ENCODE data around the gene UQCRC1. TPM values are rescaled to one million over a fixed set of nuclear protein-coding genes. Genes with fewer than 3 reads are reported as not detected.

Gene UQCRC1
- total RNA-seq, 1 experiment from 2014 or later: 610 TPM

DNA sequence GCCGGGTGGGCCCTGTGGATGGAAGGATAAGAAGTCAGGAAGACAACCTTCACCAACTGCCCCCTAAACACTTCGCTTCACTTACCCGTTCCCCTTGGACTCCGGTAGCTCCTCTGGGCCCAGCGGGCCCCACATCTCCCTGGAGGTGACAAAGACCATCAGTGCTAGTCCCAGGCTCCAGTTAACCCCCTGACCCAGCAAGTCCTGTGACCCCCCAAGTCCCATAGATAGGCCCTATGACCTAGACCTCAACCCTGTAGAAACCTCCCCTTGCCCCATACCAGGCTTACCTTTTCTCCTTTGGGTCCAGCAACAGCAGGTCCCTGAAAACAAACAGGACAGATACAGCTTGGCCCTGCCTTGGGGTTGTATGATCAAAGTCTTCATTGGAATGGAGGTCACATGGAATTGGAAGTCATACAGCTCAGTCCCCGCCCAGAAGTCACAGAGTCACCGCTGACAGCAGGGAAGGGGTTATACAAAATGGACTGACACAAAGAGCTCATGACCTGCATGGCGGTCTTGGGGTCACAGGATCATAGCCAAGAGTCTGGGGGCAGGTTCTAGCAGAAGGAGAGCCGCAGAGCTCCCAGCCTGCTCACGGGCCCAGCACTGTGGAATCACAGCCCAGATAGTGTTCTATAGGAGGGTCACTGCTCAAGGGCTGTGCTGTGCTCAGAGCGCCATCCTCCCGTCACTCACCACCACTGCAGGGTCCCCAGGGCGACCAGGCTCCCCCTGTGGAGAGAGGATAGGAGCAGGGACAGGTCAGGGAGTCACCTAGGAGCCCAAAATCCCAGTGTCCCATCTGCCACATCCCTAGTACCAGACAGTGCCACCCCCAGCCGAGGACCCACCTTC lies 27.6 kb downstream of the UQCRC1 start:
- no peak for DNase-seq
- Histone ChIP-seq H3K4me3 (ENCODE audit: insufficient read depth, low read depth, low read length) (no peak overlapping the region), H3K27me3 (ENCODE audit: control insufficient read depth, insufficient read depth, low read length) (no peaks in the 10 kb centered on the region), H3K36me3 (replicated peaks; ENCODE audit: control insufficient read depth, insufficient read depth, low read length) (peaks cover 2% of the 10 kb centered on the region; the same call in 1 of the 2 replicates)

- Histone ChIP-seq H3K36me3 (replicated peaks; ENCODE audit: control insufficient read depth, insufficient read depth, low read length) (peaks cover 2% of the 10 kb centered on the region; the same call in 1 of the 2 replicates), H3K4me3 (ENCODE audit: insufficient read depth, low read depth, low read length) (no peak overlapping the region), H3K27me3 (ENCODE audit: control insufficient read depth, insufficient read depth, low read length) (no peaks in the 10 kb centered on the region)
- no peak for DNase-seq
These were observed 32.8 kb downstream of the UQCRC1 start for GRCh38 chr3:48576647-48577046.

DNA sequence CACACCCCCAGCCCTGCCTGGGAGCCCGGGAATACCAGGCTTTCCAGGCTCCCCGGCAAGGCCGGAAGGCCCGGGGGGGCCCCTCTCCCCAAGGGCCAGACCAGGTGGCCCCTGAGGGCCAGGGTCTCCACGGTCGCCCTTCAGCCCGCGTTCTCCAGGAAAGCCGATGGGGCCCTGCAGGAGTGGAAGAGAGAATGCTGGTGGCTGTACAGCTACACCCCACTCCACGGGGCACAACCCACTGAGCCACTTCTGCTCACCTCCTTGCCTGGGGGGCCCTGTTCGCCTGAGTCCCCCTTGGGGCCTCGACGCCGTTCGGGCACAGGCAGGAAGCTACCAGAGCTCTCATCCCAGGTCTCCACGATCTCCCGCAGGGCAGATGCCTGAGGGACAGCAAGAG lies 34.1 kb downstream of the UQCRC1 start:
- Histone ChIP-seq H3K36me3 (replicated peaks; ENCODE audit: control insufficient read depth, insufficient read depth, low read length) (peaks cover 2% of the 10 kb centered on the region; the same call in 1 of the 2 replicates), H3K27me3 (ENCODE audit: control insufficient read depth, insufficient read depth, low read length) (no peaks in the 10 kb centered on the region), H3K4me3 (ENCODE audit: insufficient read depth, low read depth, low read length) (no peak overlapping the region)
- DNase-seq: no peak

GRCh38 chr3:48573973-48574585 lies 35.4 kb downstream of the UQCRC1 start:
- H3K27me3 ChIP-seq (ENCODE audit: control insufficient read depth, insufficient read depth, low read length): no peaks in the 10 kb centered on the region
- no peak for DNase-seq
- H3K36me3 ChIP-seq (replicated peaks; ENCODE audit: control insufficient read depth, insufficient read depth, low read length): peaks cover 2% of the 10 kb centered on the region; the same call in 1 of the 2 replicates
- H3K4me3 ChIP-seq (ENCODE audit: insufficient read depth, low read depth, low read length): no peak overlapping the region

GRCh38 chr3:48572517-48572916 lies 36.9 kb downstream of the UQCRC1 start:
- Histone ChIP-seq H3K4me3 (ENCODE audit: insufficient read depth, low read depth, low read length) (no peak overlapping the region), H3K36me3 (replicated peaks; ENCODE audit: control insufficient read depth, insufficient read depth, low read length) (peaks cover 1% of the 10 kb centered on the region; the same call in 1 of the 2 replicates), H3K27me3 (ENCODE audit: control insufficient read depth, insufficient read depth, low read length) (no peaks in the 10 kb centered on the region)
- DNase-seq: no peak

DNA sequence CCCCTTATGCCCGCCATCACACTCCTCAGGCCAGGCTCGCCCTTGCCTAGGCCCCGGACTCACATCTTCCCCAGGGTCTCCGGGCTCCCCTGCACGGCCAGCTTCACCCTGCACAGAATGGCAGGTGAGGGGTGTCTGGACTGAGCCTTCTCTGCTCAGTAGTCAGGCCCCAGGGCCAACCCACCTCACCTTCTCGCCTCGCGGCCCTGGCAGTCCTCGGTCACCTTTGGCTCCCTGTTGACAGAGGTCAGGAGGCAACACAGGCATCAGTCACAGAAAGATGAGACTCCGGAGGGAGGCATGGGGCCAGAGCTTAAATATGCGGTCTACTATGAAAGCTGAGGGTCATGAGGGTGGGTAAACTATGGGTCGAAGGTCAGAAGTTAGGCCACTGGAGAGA lies 37.5 kb downstream of the UQCRC1 start:
- Histone ChIP-seq H3K36me3 (replicated peaks; ENCODE audit: control insufficient read depth, insufficient read depth, low read length) (no peaks in the 10 kb centered on the region; the same call in 1 of the 2 replicates), H3K4me3 (ENCODE audit: insufficient read depth, low read depth, low read length) (no peak overlapping the region), H3K27me3 (ENCODE audit: control insufficient read depth, insufficient read depth, low read length) (no peaks in the 10 kb centered on the region)
- DNase-seq: no peak

- Histone ChIP-seq H3K36me3 (replicated peaks; ENCODE audit: control insufficient read depth, insufficient read depth, low read length) (no peaks in the 10 kb centered on the region), H3K27me3 (ENCODE audit: control insufficient read depth, insufficient read depth, low read length) (no peaks in the 10 kb centered on the region), H3K4me3 (ENCODE audit: insufficient read depth, low read depth, low read length) (no peak overlapping the region)
- DNase-seq: no peak
These were observed 39.5 kb downstream of the UQCRC1 start for GRCh38 chr3:48569808-48570450.

DNA sequence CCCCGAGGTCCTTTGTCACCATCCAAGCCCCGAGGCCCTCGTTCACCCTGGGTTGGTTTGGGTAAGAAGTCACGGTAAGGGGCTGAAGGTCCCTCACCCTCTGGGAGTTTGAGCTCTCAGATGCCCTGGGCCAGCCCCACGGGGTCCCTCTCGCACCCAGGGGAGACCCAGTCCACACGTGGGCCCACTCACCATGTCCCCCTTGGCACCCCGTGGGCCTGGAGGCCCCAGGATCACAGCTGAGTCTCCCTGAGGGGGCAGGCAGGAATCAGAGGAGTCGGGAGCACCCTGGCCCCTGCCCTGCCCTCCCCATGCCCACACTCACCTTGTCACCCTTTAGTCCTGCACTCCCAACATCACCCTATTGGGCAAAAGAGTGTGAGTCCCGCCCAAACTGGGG lies 40.0 kb downstream of the UQCRC1 start:
- no peak for DNase-seq
- Histone ChIP-seq H3K27me3 (ENCODE audit: control insufficient read depth, insufficient read depth, low read length) (no peaks in the 10 kb centered on the region), H3K36me3 (replicated peaks; ENCODE audit: control insufficient read depth, insufficient read depth, low read length) (no peaks in the 10 kb centered on the region; the same call in 1 of the 2 replicates), H3K4me3 (ENCODE audit: insufficient read depth, low read depth, low read length) (no peak overlapping the region)

- Histone ChIP-seq H3K27me3 (ENCODE audit: control insufficient read depth, insufficient read depth, low read length) (no peaks in the 10 kb centered on the region), H3K4me3 (ENCODE audit: insufficient read depth, low read depth, low read length) (no peak overlapping the region), H3K36me3 (replicated peaks; ENCODE audit: control insufficient read depth, insufficient read depth, low read length) (no peaks in the 10 kb centered on the region; the same call in 1 of the 2 replicates)
- no peak for DNase-seq
These were observed 41.0 kb downstream of the UQCRC1 start for GRCh38 chr3:48568476-48568875.

DNA sequence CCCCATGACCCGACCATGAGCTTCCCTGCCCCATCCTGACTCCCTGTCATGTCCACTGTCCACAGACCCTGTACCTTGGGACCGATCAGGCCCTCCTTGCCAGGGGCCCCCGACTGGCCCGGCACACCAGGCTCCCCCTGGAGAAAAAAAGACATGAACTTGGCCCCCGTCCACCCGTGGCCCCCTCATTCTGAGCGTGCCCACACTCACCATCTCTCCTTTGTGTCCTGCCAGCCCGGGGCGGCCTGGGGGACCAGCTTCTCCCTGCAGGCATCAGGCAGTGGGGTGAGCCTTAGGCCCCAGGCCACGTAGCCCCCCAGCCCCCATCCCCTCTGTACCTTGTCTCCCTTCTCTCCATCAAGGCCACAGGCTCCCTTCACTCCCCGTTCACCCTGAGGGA lies 41.9 kb downstream of the UQCRC1 start:
- no peaks in the 10 kb centered on the region for H3K27me3 ChIP-seq (ENCODE audit: control insufficient read depth, insufficient read depth, low read length)
- no peak overlapping the region for H3K4me3 ChIP-seq (ENCODE audit: insufficient read depth, low read depth, low read length)
- DNase-seq: no peak
- H3K36me3 ChIP-seq (replicated peaks; ENCODE audit: control insufficient read depth, insufficient read depth, low read length): no peaks in the 10 kb centered on the region; the same call in 1 of the 2 replicates

DNA sequence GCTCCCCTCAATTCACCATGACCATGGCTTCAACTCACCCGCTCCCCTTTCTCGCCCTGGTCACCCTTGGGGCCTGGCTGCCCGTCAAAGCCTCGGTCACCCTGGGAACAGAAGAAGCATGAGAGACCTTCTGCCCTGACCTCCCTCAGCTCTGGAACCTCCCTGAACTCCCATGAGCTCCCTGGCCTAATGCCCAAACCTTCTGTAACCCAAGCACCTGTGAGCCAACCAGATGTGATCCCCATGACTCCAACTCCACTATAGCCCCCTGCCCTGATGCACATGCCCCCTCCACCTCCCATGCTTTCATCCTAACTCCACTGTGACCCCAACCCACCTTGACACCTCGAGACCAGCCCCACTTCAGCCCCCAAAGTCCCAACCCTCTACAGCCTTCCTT lies 42.4 kb downstream of the UQCRC1 start:
- H3K36me3 ChIP-seq (replicated peaks; ENCODE audit: control insufficient read depth, insufficient read depth, low read length): no peaks in the 10 kb centered on the region; the same call in 1 of the 2 replicates
- DNase-seq: peak; percentile 58
- H3K27me3 ChIP-seq (ENCODE audit: control insufficient read depth, insufficient read depth, low read length): no peaks in the 10 kb centered on the region
- H3K4me3 ChIP-seq (ENCODE audit: insufficient read depth, low read depth, low read length): no peak overlapping the region

GRCh38 chr3:48566401-48566760 lies 43.1 kb downstream of the UQCRC1 start:
- DNase-seq: peak; percentile 57
- H3K36me3 ChIP-seq (replicated peaks; ENCODE audit: control insufficient read depth, insufficient read depth, low read length): no peaks in the 10 kb centered on the region; the same call in 1 of the 2 replicates
- no peaks in the 10 kb centered on the region for H3K27me3 ChIP-seq (ENCODE audit: control insufficient read depth, insufficient read depth, low read length)
- no peak overlapping the region for H3K4me3 ChIP-seq (ENCODE audit: insufficient read depth, low read depth, low read length)

DNA sequence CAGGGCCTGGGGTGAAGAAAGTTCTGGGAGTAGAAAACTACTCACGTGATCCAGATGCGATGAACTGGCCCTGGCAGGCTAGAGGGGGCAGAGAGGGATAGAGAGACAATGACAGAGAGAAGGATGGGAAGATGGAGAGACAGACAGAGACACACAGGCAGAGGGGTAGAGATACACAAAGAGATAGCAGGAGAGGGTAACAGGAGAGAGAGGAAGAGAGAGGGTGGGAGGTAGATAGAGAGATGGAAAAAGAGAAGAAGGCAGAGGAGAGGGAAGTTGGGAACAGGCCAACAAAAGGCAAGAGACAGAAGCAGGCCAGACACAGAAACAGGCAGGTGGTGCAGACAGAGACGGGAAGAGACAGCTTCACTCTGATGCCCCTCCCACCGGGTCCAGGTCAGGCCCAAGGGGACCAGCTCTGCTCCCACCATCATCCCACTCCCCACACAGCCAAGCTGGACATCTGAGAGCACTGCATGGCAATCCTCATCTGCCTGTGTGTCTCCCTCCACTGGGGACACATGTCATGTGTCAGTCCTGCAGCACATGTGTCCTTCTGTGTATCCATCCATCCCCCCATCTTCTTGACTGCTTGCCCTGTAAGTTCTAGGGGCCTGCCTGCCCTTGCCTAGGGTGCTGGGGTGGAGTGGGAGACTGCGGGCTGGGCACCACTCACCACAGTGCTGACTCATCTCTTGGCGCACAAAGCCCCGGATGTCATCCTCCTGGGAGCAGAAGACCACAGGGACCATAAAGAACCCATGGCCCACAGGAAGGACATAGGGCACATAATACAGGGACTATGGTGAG lies 43.6 kb downstream of the UQCRC1 start:
- no peak overlapping the region for H3K4me3 ChIP-seq (ENCODE audit: insufficient read depth, low read depth, low read length)
- H3K27me3 ChIP-seq (ENCODE audit: control insufficient read depth, insufficient read depth, low read length): no peaks in the 10 kb centered on the region
- H3K36me3 ChIP-seq (replicated peaks; ENCODE audit: control insufficient read depth, insufficient read depth, low read length): no peaks in the 10 kb centered on the region; the same call in 1 of the 2 replicates
- DNase-seq: peak; percentile 58

DNA sequence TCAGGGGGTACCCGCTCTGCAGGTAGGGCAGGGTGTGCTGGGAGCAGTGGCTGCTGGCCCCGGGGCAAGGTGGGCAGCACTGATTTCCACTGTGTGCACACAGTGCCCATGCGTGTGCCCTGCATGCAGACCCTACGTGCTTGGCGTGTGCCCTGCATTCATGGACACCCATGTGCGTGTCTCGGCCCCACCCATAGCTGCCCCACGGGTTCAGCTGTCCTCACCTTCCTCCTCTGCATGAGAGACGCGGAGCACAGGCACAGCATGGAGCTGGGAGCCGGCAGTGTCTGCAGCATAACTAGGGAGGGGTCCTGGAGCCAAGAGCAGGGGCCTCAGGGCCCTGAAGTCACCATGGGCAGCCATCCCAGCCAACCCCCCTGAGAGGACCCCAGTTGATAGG lies 44.3 kb downstream of the UQCRC1 start:
- H3K36me3 ChIP-seq (replicated peaks; ENCODE audit: control insufficient read depth, insufficient read depth, low read length): no peaks in the 10 kb centered on the region; the same call in 1 of the 2 replicates
- DNase-seq: peak; percentile 52
- H3K27me3 ChIP-seq (ENCODE audit: control insufficient read depth, insufficient read depth, low read length): no peaks in the 10 kb centered on the region
- H3K4me3 ChIP-seq (ENCODE audit: insufficient read depth, low read depth, low read length): no peak overlapping the region
